HepG2 (cell line): ENCODE measurements around the gene UTF1. TPM values are rescaled to one million over a fixed set of nuclear protein-coding genes. Genes with fewer than 3 reads are reported as not detected.
A peak's percentile ranks its signal among the peaks of the same experiment; 100 is the strongest.

Source experiments
- ATAC-seq: fragments of 200-7000 bp; cut with Tn5 transposase; 3 replicates; pipeline ENCODE4 v1.9.1; 2020; ENCODE audit warnings: mild to moderate bottlenecking, moderate library complexity
- BruUV-seq: library from RNA; stranded (reverse); fragments of 400-500 nt; replicated peaks from 2 replicates; lab custom pipeline; 2021; lab: Mats Ljungman, UMichigan
- CTCF ChIA-PET: fragments of 300-600 bp; formaldehyde crosslinking; extraction: SDS; loops from one replicate; lab custom pipeline; 2021; ENCODE audit warnings: low total read pairs, inconsistent platforms, low intra/inter-chr PET ratio; lab: Yijun Ruan, JAX
- POLR2A ChIA-PET: fragments of 350-600 bp; sonication (Branson Sonifier 250); formaldehyde crosslinking; loops from one replicate; lab custom pipeline; 2020; ENCODE audit warnings: antibody characterized with exemption, inconsistent platforms; lab: Yijun Ruan, JAX
- DNase-seq: peaks from one replicate; pipeline ENCODE4 v3.0.0-alpha.2; 2015; ENCODE audit warnings: low spot score
- FAIRE-seq: peaks from 3 replicates; lab custom pipeline; 2011; peaks lifted over from hg19 to GRCh38; lab: Jason Lieb, UNC
- H2AFZ ChIP-seq: one replicate; pipeline ENCODE4 v1.6.1; 2011; ENCODE audit warnings: low read length, inconsistent platforms
- H3K27ac ChIP-seq: fragments of 300-600 bp; 3 replicates; pipeline ENCODE4 v1.8.0; 2011; ENCODE audit warnings: mixed run types, mild to moderate bottlenecking, mixed read lengths, low read length, inconsistent platforms; ENCODE audit not compliant: insufficient read depth; ENCODE audit errors: extremely low read length
- H3K27me3 ChIP-seq, 2 experiments: fragments of 200-600 bp in 1 of 2; 2 replicates in 1 of 2; 3 replicates in 1 of 2; pipeline versions ENCODE4 v1.6.0 to v1.8.0; 2011; ENCODE audit warnings: low read length in 2 of 2, mild to moderate bottlenecking in 2 of 2, moderate library complexity in 2 of 2, inconsistent platforms in 1 of 2; ENCODE audit not compliant: insufficient read depth in 2 of 2, control insufficient read depth in 1 of 2
- H3K36me3 ChIP-seq, 2 experiments: fragments of 200-600 bp in 1 of 2; replicated peaks in 1 of 2; 2 replicates in 1 of 2; 3 replicates in 1 of 2; pipeline versions ENCODE4 v1.5.1 to v1.8.0; 2011; ENCODE audit warnings: low read length in 2 of 2, inconsistent platforms in 1 of 2; ENCODE audit not compliant: insufficient read depth in 2 of 2, control insufficient read depth in 1 of 2
- H3K4me1 ChIP-seq: 2 replicates; pipeline ENCODE4 v1.5.1; 2012; ENCODE audit warnings: low read length, inconsistent platforms; ENCODE audit not compliant: insufficient read depth
- H3K4me2 ChIP-seq: 2 replicates; pipeline ENCODE4 v1.6.0; 2011; ENCODE audit warnings: low read depth, low read length, inconsistent platforms
- H3K4me3 ChIP-seq, 3 experiments: fragments of 200-600 bp in 1 of 3; sonication (generic), shearing (Covaris generic) in 1 of 3; replicated peaks in 1 of 3; 2 replicates each; pipeline ENCODE4 v1.5.1; 2011 to 2016; ENCODE audit warnings: low read length in 3 of 3, inconsistent platforms in 2 of 3, low read depth in 2 of 3, mild to moderate bottlenecking in 2 of 3, control low read depth in 1 of 3, mixed read lengths in 1 of 3; ENCODE audit not compliant: insufficient read depth in 1 of 3
- H3K79me2 ChIP-seq: one replicate; pipeline ENCODE4 v1.6.1; 2011; ENCODE audit warnings: low read length, inconsistent platforms; ENCODE audit not compliant: insufficient read depth
- H3K9ac ChIP-seq: 2 replicates; pipeline ENCODE4 v1.6.0; 2011; ENCODE audit warnings: mild to moderate bottlenecking, low read depth, low read length, inconsistent platforms; ENCODE audit not compliant: insufficient read depth
- H3K9me3 ChIP-seq: 2 replicates; pipeline ENCODE4 v1.5.1; 2012; ENCODE audit warnings: mild to moderate bottlenecking, low read length
- H4K20me1 ChIP-seq: 2 replicates; pipeline ENCODE4 v1.6.0; 2011; ENCODE audit warnings: inconsistent platforms, mild to moderate bottlenecking, low read length, moderate library complexity; ENCODE audit not compliant: insufficient read depth
- ATF7-NPFF ChIP-seq: sonication (generic); formaldehyde crosslinking; IDR thresholded peaks from 2 replicates; pipeline ENCODE4 v1.8.1; 2023; ENCODE audit warnings: mild to moderate bottlenecking, low read depth, missing genetic modification reagents, moderate library complexity
- BCL6 ChIP-seq: IDR thresholded peaks from 2 replicates; pipeline ENCODE4 v1.6.1; 2016; ENCODE audit warnings: missing genetic modification reagents, missing compliant biosample characterization
- CC2D1A ChIP-seq: sonication (generic); formaldehyde crosslinking; IDR thresholded peaks from 2 replicates; pipeline ENCODE4 v1.8.1; 2023; ENCODE audit warnings: mild to moderate bottlenecking, missing genetic modification reagents
- DNMT1 ChIP-seq: sonication (generic); formaldehyde crosslinking; IDR thresholded peaks from 2 replicates; pipeline ENCODE4 v1.5.1; 2020; ENCODE audit warnings: mild to moderate bottlenecking, missing genetic modification reagents
- GFI1 ChIP-seq: sonication (generic); formaldehyde crosslinking; IDR thresholded peaks from 2 replicates; pipeline ENCODE4 v1.5.0; 2020; ENCODE audit warnings: missing genetic modification reagents, mild to moderate bottlenecking, borderline replicate concordance
- JUNB ChIP-seq: sonication (generic); formaldehyde crosslinking; IDR thresholded peaks from 2 replicates; pipeline ENCODE4 v1.8.0; 2022; ENCODE audit warnings: missing genetic modification reagents, mild to moderate bottlenecking, borderline replicate concordance
- KLF6 ChIP-seq: IDR thresholded peaks from 2 replicates; pipeline ENCODE4 v1.8.0; 2016; ENCODE audit warnings: missing biosample characterization, missing genetic modification reagents
- KMT2B ChIP-seq: IDR thresholded peaks from 2 replicates; pipeline ENCODE4 v1.6.1; 2016; ENCODE audit warnings: missing genetic modification reagents, missing compliant biosample characterization
- MBD4 ChIP-seq: IDR thresholded peaks from 2 replicates; pipeline ENCODE4 v1.6.1; 2012; ENCODE audit warnings: low read length, inconsistent platforms, borderline replicate concordance
- MXD4 ChIP-seq: IDR thresholded peaks from 2 replicates; pipeline ENCODE4 v1.6.1; 2016; ENCODE audit warnings: mild to moderate bottlenecking, missing biosample characterization, missing genetic modification reagents
- NCOR1 ChIP-seq: fragments of 200-600 bp; sonication (generic); IDR thresholded peaks from 2 replicates; pipeline ENCODE4 v1.7.0; 2017; ENCODE audit warnings: antibody characterized with exemption, low read length, borderline replicate concordance
- SALL1 ChIP-seq: sonication (generic); formaldehyde crosslinking; IDR thresholded peaks from 2 replicates; pipeline ENCODE4 v1.8.0; 2022; ENCODE audit warnings: mild to moderate bottlenecking, missing genetic modification reagents
- ZNF124 ChIP-seq: sonication (generic); formaldehyde crosslinking; IDR thresholded peaks from 2 replicates; pipeline ENCODE4 v1.4.0; 2020; ENCODE audit warnings: missing genetic modification reagents
- ZNF20 ChIP-seq: sonication (generic); formaldehyde crosslinking; IDR thresholded peaks from 2 replicates; pipeline ENCODE4 v1.4.0; 2020; ENCODE audit warnings: mild to moderate bottlenecking, moderate library complexity, missing genetic modification reagents
- ZNF329 ChIP-seq: sonication (generic); formaldehyde crosslinking; IDR thresholded peaks from 2 replicates; pipeline ENCODE4 v1.9.0; 2021; ENCODE audit warnings: low read depth, mild to moderate bottlenecking, missing genetic modification reagents
- ZNF773 ChIP-seq: sonication (generic); formaldehyde crosslinking; IDR thresholded peaks from 2 replicates; pipeline ENCODE4 v1.4.0; 2020; ENCODE audit warnings: missing genetic modification reagents, borderline replicate concordance
- ZNF792 ChIP-seq: IDR thresholded peaks from 2 replicates; pipeline ENCODE4 v1.6.1; 2016
- WGBS: methylation state at CpG from one replicate; pipeline ENCODE4 v1.1.6; 2017; ENCODE audit warnings: low lambda C conversion rate; 5-methylcytosine and 5-hydroxymethylcytosine counted together
- in situ Hi-C: cut with HindIII; loops from 2 replicates; pipeline ENCODE4 v1.10.0; 2017; ENCODE audit warnings: low pct_unique_long_range_greater_than_20kb; ENCODE audit not compliant: extremely low pct_ligation_motif_present
- intact Hi-C: fragments of 100-400 bp; cut with micrococcal nuclease; formaldehyde crosslinking; loops from one replicate; pipeline ENCODE4 v1.10.0; 2022; ENCODE audit not compliant: unreplicated experiment
- polyA plus RNA-seq, 8 experiments: library from polyadenylated mRNA; depleted of rRNA in 3 of 8; stranded (reverse) in 7 of 8; unstranded in 1 of 8; fragments of >200 nt; fragmentation: Illumina TruSeq in 4 of 8; extraction: Trizol in 4 of 8; gene quantifications; 2 replicates each; pipeline versions ENCODE4 v1.2.1 to v1.2.3, GENCODE V29; 2011 to 2016; ENCODE audit warnings: low read depth in 4 of 8, missing spikeins in 1 of 8, mixed read lengths in 1 of 8; ENCODE audit not compliant: insufficient read depth in 1 of 8
- total RNA-seq, 5 experiments: library from RNA; depleted of rRNA; stranded (reverse); fragments of >200 nt; fragmentation: Illumina TruSeq; extraction: Trizol; gene quantifications; 2 replicates each; pipeline ENCODE4 v1.2.3, GENCODE V29; 2016; ENCODE audit warnings: low read depth in 1 of 5
- TF ChIP-seq, protein P1 (sequence below), 2 experiments: sonication (generic) in 1 of 2; formaldehyde crosslinking in 1 of 2; IDR thresholded peaks; 2 replicates each; pipeline versions ENCODE4 v1.4.0 to v1.6.1; 2018 to 2020; ENCODE audit warnings: missing genetic modification reagents in 2 of 2, borderline replicate concordance in 1 of 2, low read depth in 1 of 2, mild to moderate bottlenecking in 1 of 2, missing biosample characterization in 1 of 2

The UTF1 gene
- total and polyA plus RNA-seq, 2 of the 13 experiments (the other 11 are each of a cell fraction or from before 2014, with no cell fraction given), result not detected

- TF ChIP-seq CC2D1A (no peak), ZNF329 (CRISPR knock-in tag) (0 out of 2 replicates have a peak, but pooled peaks have one; percentile 53)
- Histone ChIP-seq H3K27me3 (peaks cover 18 to 73% of the 10 kb centered on the region in 2 experiments), H3K36me3 (no peaks in the 10 kb centered on the region), H3K9ac (no peak overlapping the region), H3K4me1 (no peaks in the 10 kb centered on the region), H2AFZ (no peak overlapping the region), H3K27ac (no peak overlapping the region), H3K9me3 (no peaks in the 10 kb centered on the region), H3K4me2 (no peak overlapping the region), H3K79me2 (no peaks in the 10 kb centered on the region), H3K4me3 (no peak overlapping the region), H4K20me1 (0 out of 2 replicates have a peak, but pooled peaks cover 3% of the 10 kb centered on the region)
- POLR2A ChIA-PET, result no interaction called here
- 29% methylated on average over 20 of the region's 32 CpGs for WGBS
- in situ Hi-C loops, result no loop called here
- intact Hi-C loops, result no loop called here
- FAIRE-seq, result no peak
- DNase-seq, result no peak
- no peak for ATAC-seq
- CTCF ChIA-PET, result no interaction called here
- no TSS peak for BruUV-seq
Measured at GRCh38 chr10:133237241-133237587, 7.2 kb downstream of the UTF1 start.

GRCh38 chr10:133237588-133238465, 7.8 kb downstream of the UTF1 start, which contains the start of gene VENTX:
Gene VENTX (plus strand): TSS chr10:133237855. CDS start chr10:133237915, 60 bp downstream.
- FAIRE-seq (no peak), ATAC-seq (no peak), DNase-seq (no peak)
- no TSS peak for BruUV-seq
- 12% methylated on average over 15 of the region's 60 CpGs for WGBS
- Histone ChIP-seq H4K20me1 (0 out of 2 replicates have a peak, but pooled peaks cover 3% of the 10 kb centered on the region), H3K4me2 (no peak within 1 kb of the TSS), H2AFZ (no peak within 1 kb of the TSS), H3K4me1 (no peaks in the 10 kb centered on the region), H3K9ac (no peak within 1 kb of the TSS), H3K27ac (no peak within 1 kb of the TSS), H3K9me3 (no peaks in the 10 kb centered on the region), H3K27me3 (peaks cover 18 to 78% of the 10 kb centered on the region in 2 experiments), H3K4me3 (no peak within 1 kb of the TSS), H3K36me3 (no peaks in the 10 kb centered on the region), H3K79me2 (no peaks in the 10 kb centered on the region)
- ChIA-PET POLR2A (no interaction called here), CTCF (no interaction called here)
- intact Hi-C loops (no loop called here), in situ Hi-C loops (no loop called here)
- TF ChIP-seq BCL6 (CRISPR knock-in tag), result no peak
- no peak for TF ChIP-seq JUNB (CRISPR knock-in tag)
- TF ChIP-seq MXD4 (CRISPR knock-in tag), result no peak
- TF ChIP-seq MBD4, result no peak
- TF ChIP-seq, protein P1, sequence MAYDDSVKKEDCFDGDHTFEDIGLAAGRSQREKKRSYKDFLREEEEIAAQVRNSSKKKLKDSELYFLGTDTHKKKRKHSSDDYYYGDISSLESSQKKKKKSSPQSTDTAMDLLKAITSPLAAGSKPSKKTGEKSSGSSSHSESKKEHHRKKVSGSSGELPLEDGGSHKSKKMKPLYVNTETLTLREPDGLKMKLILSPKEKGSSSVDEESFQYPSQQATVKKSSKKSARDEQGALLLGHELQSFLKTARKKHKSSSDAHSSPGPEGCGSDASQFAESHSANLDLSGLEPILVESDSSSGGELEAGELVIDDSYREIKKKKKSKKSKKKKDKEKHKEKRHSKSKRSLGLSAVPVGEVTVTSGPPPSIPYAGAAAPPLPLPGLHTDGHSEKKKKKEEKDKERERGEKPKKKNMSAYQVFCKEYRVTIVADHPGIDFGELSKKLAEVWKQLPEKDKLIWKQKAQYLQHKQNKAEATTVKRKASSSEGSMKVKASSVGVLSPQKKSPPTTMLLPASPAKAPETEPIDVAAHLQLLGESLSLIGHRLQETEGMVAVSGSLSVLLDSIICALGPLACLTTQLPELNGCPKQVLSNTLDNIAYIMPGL (CRISPR knock-in tag; IDR thresholded peaks at IDR 0.05; ENCODE audit: borderline replicate concordance in 1 of 2, low read depth in 1 of 2), result no peak
- no peak for TF ChIP-seq ZNF124 (CRISPR knock-in tag)
- TF ChIP-seq ZNF792 (CRISPR knock-in tag), result no peak
- no peak for TF ChIP-seq KMT2B
- no peak for TF ChIP-seq ATF7-NPFF
- TF ChIP-seq ZNF20 (CRISPR knock-in tag), result no peak
- no peak for TF ChIP-seq DNMT1
- TF ChIP-seq NCOR1, result no peak
- no peak for TF ChIP-seq SALL1
- no peak for TF ChIP-seq GFI1 (CRISPR knock-in tag)
- no peak for TF ChIP-seq ZNF773 (CRISPR knock-in tag)
- no peak for TF ChIP-seq KLF6 (CRISPR knock-in tag)
